Measurements from ENCODE around the gene KRT3.

The KRT3 gene

GRCh38 chr12:52820521-52820920 lies 24.6 kb upstream of the KRT3 start:
- TF ChIP-seq, protein P1, sequence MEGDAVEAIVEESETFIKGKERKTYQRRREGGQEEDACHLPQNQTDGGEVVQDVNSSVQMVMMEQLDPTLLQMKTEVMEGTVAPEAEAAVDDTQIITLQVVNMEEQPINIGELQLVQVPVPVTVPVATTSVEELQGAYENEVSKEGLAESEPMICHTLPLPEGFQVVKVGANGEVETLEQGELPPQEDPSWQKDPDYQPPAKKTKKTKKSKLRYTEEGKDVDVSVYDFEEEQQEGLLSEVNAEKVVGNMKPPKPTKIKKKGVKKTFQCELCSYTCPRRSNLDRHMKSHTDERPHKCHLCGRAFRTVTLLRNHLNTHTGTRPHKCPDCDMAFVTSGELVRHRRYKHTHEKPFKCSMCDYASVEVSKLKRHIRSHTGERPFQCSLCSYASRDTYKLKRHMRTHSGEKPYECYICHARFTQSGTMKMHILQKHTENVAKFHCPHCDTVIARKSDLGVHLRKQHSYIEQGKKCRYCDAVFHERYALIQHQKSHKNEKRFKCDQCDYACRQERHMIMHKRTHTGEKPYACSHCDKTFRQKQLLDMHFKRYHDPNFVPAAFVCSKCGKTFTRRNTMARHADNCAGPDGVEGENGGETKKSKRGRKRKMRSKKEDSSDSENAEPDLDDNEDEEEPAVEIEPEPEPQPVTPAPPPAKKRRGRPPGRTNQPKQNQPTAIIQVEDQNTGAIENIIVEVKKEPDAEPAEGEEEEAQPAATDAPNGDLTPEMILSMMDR (IDR thresholded peaks at IDR 0.05; ENCODE audit: low read length) = no peak
- no peak for TF ChIP-seq EZH2 (optimal IDR thresholded peaks at IDR 0.05; ENCODE audit: low read depth, low read length)
- TF ChIP-seq EZH2phosphoT487 (IDR thresholded peaks at IDR 0.05; ENCODE audit: low read length) = no peak
- no peak overlapping the region for H3K9ac ChIP-seq (ENCODE audit: low read length)
- no peak overlapping the region for H3K27ac ChIP-seq (ENCODE audit: low read length)
- no peak for DNase-seq
- peaks cover 94% of the 10 kb centered on the region for H3K27me3 ChIP-seq (replicated peaks; ENCODE audit: insufficient read depth, low read length)
- no peaks in the 10 kb centered on the region for H3F3A ChIP-seq (ENCODE audit: insufficient read depth, low read length)
- H3K4me2 ChIP-seq (ENCODE audit: low read depth, low read length) = no peak overlapping the region
- H3K4me3 ChIP-seq (ENCODE audit: low read length) = no peak overlapping the region
- H3K36me3 ChIP-seq (replicated peaks; ENCODE audit: insufficient read depth, low read length) = no peaks in the 10 kb centered on the region
- no peaks in the 10 kb centered on the region for H3K9me2 ChIP-seq (replicated peaks; ENCODE audit: insufficient read depth, low read length)
- no peaks in the 10 kb centered on the region for H3K4me1 ChIP-seq (ENCODE audit: low read length)
- no peaks in the 10 kb centered on the region for H3K79me2 ChIP-seq (ENCODE audit: low read length)
- no peaks in the 10 kb centered on the region for H3K9me3 ChIP-seq (replicated peaks; ENCODE audit: insufficient read depth, low read length)
- no peaks in the 10 kb centered on the region for H4K20me1 ChIP-seq (ENCODE audit: insufficient read depth, low read length)
- no peak overlapping the region for H2AFZ ChIP-seq (ENCODE audit: low read length)

- TF ChIP-seq EZH2 (optimal IDR thresholded peaks at IDR 0.05; ENCODE audit: low read depth, low read length) (no peak), EZH2phosphoT487 (IDR thresholded peaks at IDR 0.05; ENCODE audit: low read length) (no peak)
- TF ChIP-seq, protein P1 (IDR thresholded peaks at IDR 0.05; ENCODE audit: low read length) = no peak
- Histone ChIP-seq H3K27ac (ENCODE audit: low read length) (no peak overlapping the region), H3K79me2 (ENCODE audit: low read length) (no peaks in the 10 kb centered on the region), H3K9me2 (replicated peaks; ENCODE audit: insufficient read depth, low read length) (no peaks in the 10 kb centered on the region), H3K4me3 (ENCODE audit: low read length) (no peak overlapping the region), H3K4me2 (ENCODE audit: low read depth, low read length) (no peak overlapping the region), H3K9me3 (replicated peaks; ENCODE audit: insufficient read depth, low read length) (no peaks in the 10 kb centered on the region), H2AFZ (ENCODE audit: low read length) (no peak overlapping the region), H3K27me3 (replicated peaks; ENCODE audit: insufficient read depth, low read length) (peaks cover 91% of the 10 kb centered on the region), H3K4me1 (ENCODE audit: low read length) (no peaks in the 10 kb centered on the region), H3K9ac (ENCODE audit: low read length) (no peak overlapping the region), H3K36me3 (replicated peaks; ENCODE audit: insufficient read depth, low read length) (no peaks in the 10 kb centered on the region), H3F3A (ENCODE audit: insufficient read depth, low read length) (no peaks in the 10 kb centered on the region), H4K20me1 (ENCODE audit: insufficient read depth, low read length) (no peaks in the 10 kb centered on the region)
- no peak for DNase-seq
These were observed 24.0 kb upstream of the KRT3 start for GRCh38 chr12:52819731-52820510.

- Histone ChIP-seq H2AFZ (ENCODE audit: low read length) (no peak overlapping the region), H3K4me1 (ENCODE audit: low read length) (no peaks in the 10 kb centered on the region), H3K79me2 (ENCODE audit: low read length) (no peaks in the 10 kb centered on the region), H3K4me2 (ENCODE audit: low read depth, low read length) (no peak overlapping the region), H3K9me2 (replicated peaks; ENCODE audit: insufficient read depth, low read length) (no peaks in the 10 kb centered on the region), H3K27ac (ENCODE audit: low read length) (no peak overlapping the region), H3K9ac (ENCODE audit: low read length) (no peak overlapping the region), H4K20me1 (ENCODE audit: insufficient read depth, low read length) (no peaks in the 10 kb centered on the region), H3K4me3 (ENCODE audit: low read length) (no peak overlapping the region), H3K36me3 (replicated peaks; ENCODE audit: insufficient read depth, low read length) (no peaks in the 10 kb centered on the region), H3F3A (ENCODE audit: insufficient read depth, low read length) (no peaks in the 10 kb centered on the region), H3K9me3 (replicated peaks; ENCODE audit: insufficient read depth, low read length) (no peaks in the 10 kb centered on the region), H3K27me3 (replicated peaks; ENCODE audit: insufficient read depth, low read length) (peaks cover 91% of the 10 kb centered on the region)
- DNase-seq = no peak
- TF ChIP-seq EZH2phosphoT487 (IDR thresholded peaks at IDR 0.05; ENCODE audit: low read length) (no peak), EZH2 (optimal IDR thresholded peaks at IDR 0.05; ENCODE audit: low read depth, low read length) (no peak)
- TF ChIP-seq, protein P1 (IDR thresholded peaks at IDR 0.05; ENCODE audit: low read length) = no peak
These were observed 23.0 kb upstream of the KRT3 start for GRCh38 chr12:52818887-52819420.

All from MM.1S (cell line).